K562 (cell line): Measurements from ENCODE around the gene CEP131. TPM values are rescaled to one million over a fixed set of nuclear protein-coding genes. Genes with fewer than 3 reads are reported as not detected.

Experiments used
- ATAC-seq: fragments of 200-7000 bp; cut with Tn5 transposase; 3 replicates; pipeline ENCODE4 v1.9.1; 2020; ENCODE audit warnings: moderate library complexity
- BruUV-seq: library from RNA; stranded (reverse); fragments of 400-500 nt; replicated peaks from 2 replicates; lab custom pipeline; 2021; lab: Mats Ljungman, UMichigan
- CTCF ChIA-PET: fragments of 300-600 bp; formaldehyde crosslinking; extraction: SDS; loops from one replicate; lab custom pipeline; 2021; ENCODE audit warnings: low intra/inter-chr PET ratio; lab: Yijun Ruan, JAX
- POLR2A ChIA-PET: fragments of 300-600, 350-650 bp; sonication (Branson Sonifier 250); formaldehyde crosslinking; extraction: SDS; loops from one replicate; lab custom pipeline; 2021; ENCODE audit warnings: antibody characterized with exemption, inconsistent platforms; lab: Yijun Ruan, JAX
- DNase-seq, 4 experiments: peaks; one replicate each; pipeline versions ENCODE4 v3.0.0 to v3.0.0-alpha.2; 2011 to 2018; ENCODE audit warnings: low spot score in 3 of 4, mixed read lengths in 3 of 4; ENCODE audit errors: extremely low read depth in 1 of 4
- FAIRE-seq: peaks from 2 replicates; lab custom pipeline; 2011; peaks lifted over from hg19 to GRCh38; lab: Jason Lieb, UNC
- H2AFZ ChIP-seq: 2 replicates; pipeline ENCODE4 v1.6.0; 2011; ENCODE audit warnings: low read depth, low read length, control low read depth, inconsistent platforms
- H3K27ac ChIP-seq: fragments of 200-600 bp; 3 replicates; pipeline ENCODE4 v1.8.0; 2011; ENCODE audit warnings: low read depth, mild to moderate bottlenecking, control low read depth, inconsistent platforms, low read length, moderate library complexity, mixed read lengths; ENCODE audit errors: extremely low read depth
- H3K27me3 ChIP-seq, 2 experiments: fragments of 300-600 bp in 1 of 2; 2 replicates in 1 of 2; 3 replicates in 1 of 2; pipeline versions ENCODE4 v1.6.0 to v1.8.0; 2011; ENCODE audit warnings: inconsistent platforms in 2 of 2, low read length in 2 of 2, mild to moderate bottlenecking in 1 of 2, mixed read lengths in 1 of 2, moderate library complexity in 1 of 2; ENCODE audit not compliant: control insufficient read depth in 2 of 2, insufficient read depth in 2 of 2
- H3K36me3 ChIP-seq: fragments of 300-600 bp; 3 replicates; pipeline ENCODE4 v1.8.0; 2011; ENCODE audit warnings: mild to moderate bottlenecking, low read length, inconsistent platforms; ENCODE audit not compliant: control insufficient read depth, insufficient read depth
- H3K4me1 ChIP-seq, 2 experiments: fragments of 200-600 bp in 1 of 2; replicated peaks in 1 of 2; 2 replicates in 1 of 2; 3 replicates in 1 of 2; pipeline versions ENCODE4 v1.5.1 to v1.8.0; 2011; ENCODE audit warnings: inconsistent platforms in 2 of 2, low read length in 2 of 2, mild to moderate bottlenecking in 1 of 2, mixed read lengths in 1 of 2, moderate library complexity in 1 of 2; ENCODE audit not compliant: control insufficient read depth in 2 of 2, insufficient read depth in 2 of 2
- H3K4me2 ChIP-seq: 2 replicates; pipeline ENCODE4 v1.6.1; 2011; ENCODE audit warnings: low read length, control low read depth, inconsistent platforms, mixed read lengths; ENCODE audit not compliant: insufficient read depth
- H3K4me3 ChIP-seq: fragments of 200-600 bp; sonication (generic), shearing (Covaris generic); 2 replicates; pipeline ENCODE4 v1.5.1; 2016; ENCODE audit warnings: control low read depth, inconsistent platforms
- H3K79me2 ChIP-seq: fragments of 200-600 bp; 3 replicates; pipeline ENCODE4 v1.8.0; 2011; ENCODE audit warnings: low read length, inconsistent platforms; ENCODE audit not compliant: control insufficient read depth, insufficient read depth
- H3K9ac ChIP-seq, 2 experiments: 2 replicates each; pipeline versions ENCODE4 v1.6.0 to v1.6.1; 2011; ENCODE audit warnings: low read depth in 2 of 2, low read length in 2 of 2, control low read depth in 1 of 2, inconsistent platforms in 1 of 2, mild to moderate bottlenecking in 1 of 2, mixed read lengths in 1 of 2; ENCODE audit not compliant: insufficient read depth in 1 of 2
- H3K9me1 ChIP-seq: one replicate; pipeline ENCODE4 v1.6.0; 2011; ENCODE audit warnings: inconsistent platforms, mild to moderate bottlenecking, low read length, moderate library complexity; ENCODE audit not compliant: control insufficient read depth, insufficient read depth
- H3K9me3 ChIP-seq: replicated peaks from 2 replicates; pipeline ENCODE4 v1.5.1; 2011; ENCODE audit warnings: low read depth, low read length, inconsistent platforms; ENCODE audit not compliant: control insufficient read depth, insufficient read depth
- H4K20me1 ChIP-seq: replicated peaks from 2 replicates; pipeline ENCODE4 v1.6.1; 2011; ENCODE audit warnings: low read length, inconsistent platforms, mixed read lengths; ENCODE audit not compliant: control insufficient read depth, insufficient read depth
- HCFC1 ChIP-seq: IDR thresholded peaks from 2 replicates; pipeline ENCODE4 v1.6.1; 2012; ENCODE audit warnings: low read depth, low read length, improper control_type of control experiment
- LEF1 ChIP-seq: fragments of 450-650 bp; IDR thresholded peaks from 2 replicates; pipeline ENCODE4 v1.6.1; 2016; ENCODE audit warnings: mild to moderate bottlenecking
- MEF2A ChIP-seq: IDR thresholded peaks from 2 replicates; pipeline ENCODE4 v1.6.1; 2011; ENCODE audit warnings: low read depth, mild to moderate bottlenecking, low read length, moderate library complexity; ENCODE audit not compliant: control insufficient read depth
- NONO ChIP-seq, 2 experiments: fragments of 200-400 bp in 1 of 2; fragments of 450-650 bp in 1 of 2; formaldehyde crosslinking in 1 of 2; IDR thresholded peaks; 2 replicates each; pipeline ENCODE4 v1.6.1; 2017; ENCODE audit warnings: low read depth in 2 of 2, mild to moderate bottlenecking in 2 of 2, moderate library complexity in 2 of 2, low read length in 1 of 2
- RFX5 ChIP-seq: IDR thresholded peaks from 2 replicates; pipeline ENCODE4 v1.6.1; 2011; ENCODE audit warnings: low read depth, mild to moderate bottlenecking, improper control_type of control experiment, low read length
- SMARCC2 ChIP-seq: fragments of 450-650 bp; IDR thresholded peaks from 2 replicates; pipeline ENCODE4 v1.6.1; 2017; ENCODE audit warnings: antibody characterized with exemption, moderate library complexity, mild to moderate bottlenecking, low read depth
- ZC3H8 ChIP-seq: fragments of 450-650 bp; IDR thresholded peaks from 2 replicates; pipeline ENCODE4 v1.6.1; 2017
- ZNF507 ChIP-seq: conservative IDR thresholded peaks from 2 replicates; pipeline ENCODE4 v1.6.1; 2017; ENCODE audit warnings: missing genetic modification characterization, missing compliant biosample characterization
- WGBS: fragments of 100-300 bp; shearing (Covaris generic); methylation state at CpG from one replicate; pipeline ENCODE4 v1.1.6; 2016; ENCODE audit warnings: low coverage, mixed read lengths; ENCODE audit not compliant: insufficient coverage; ENCODE audit errors: missing lambda C conversion rate; 5-methylcytosine and 5-hydroxymethylcytosine counted together
- in situ Hi-C: fragments of 300-500 bp; cut with MboI; formaldehyde crosslinking; loops from 4 replicates; pipeline ENCODE4 v1.15.0; 2018; ENCODE audit warnings: inconsistent platforms, mixed read lengths
- intact Hi-C: fragments of 100-400 bp; cut with micrococcal nuclease; formaldehyde crosslinking; loops from 2 replicates; pipeline ENCODE4 v1.14.2; 2022
- polyA plus RNA-seq, 8 experiments: library from polyadenylated mRNA; depleted of rRNA in 4 of 8; stranded (reverse) in 5 of 8; unstranded in 3 of 8; fragments of >200 nt; fragmentation: Nextera tagmentation in 2 of 8; fragmentation: Illumina TruSeq in 1 of 8; extraction: Ambion mirVana in 2 of 8; extraction: Trizol in 1 of 8; gene quantifications; 2 replicates each; pipeline versions ENCODE4 v1.2.1 to v1.2.3, GENCODE V29; 2011 to 2014; ENCODE audit warnings: inconsistent platforms in 1 of 8, missing spikeins in 1 of 8
- total RNA-seq, 7 experiments: library from RNA; depleted of rRNA in 6 of 7; stranded (reverse); fragments of >200 nt in 6 of 7; fragmentation: Illumina TruSeq in 2 of 7; extraction: Trizol in 2 of 7; gene quantifications; 2 replicates each; pipeline versions ENCODE4 v1.2.1 to v1.2.3, GENCODE V29; 2011 to 2021; ENCODE audit warnings: low replicate concordance in 1 of 7
- TF ChIP-seq, protein P1 (sequence below), 2 experiments: fragments of 250-450 bp in 1 of 2; fragments of 450-650 bp in 1 of 2; sonication (Bioruptor Pico) in 1 of 2; IDR thresholded peaks; 2 replicates each; pipeline versions ENCODE4 v1.6.1 to v1.8.0; 2016 to 2021; ENCODE audit warnings: mild to moderate bottlenecking in 2 of 2, moderate library complexity in 2 of 2, missing compliant biosample characterization in 1 of 2, missing genetic modification characterization in 1 of 2
- TF ChIP-seq, protein P2 (sequence below): fragments of 250-450 bp; sonication (Bioruptor Pico); IDR thresholded peaks from 2 replicates; pipeline ENCODE4 v1.5.1; 2021; ENCODE audit warnings: mild to moderate bottlenecking
- TF ChIP-seq, protein P3 (sequence below): fragments of 450-650 bp; IDR thresholded peaks from one replicate; pipeline ENCODE4 v1.6.1; 2018; ENCODE audit warnings: mild to moderate bottlenecking, moderate library complexity; ENCODE audit not compliant: partially characterized antibody
- TF ChIP-seq, protein P4 (sequence below), 2 experiments: IDR thresholded peaks; 2 replicates each; pipeline ENCODE4 v1.6.1; 2012; ENCODE audit warnings: improper control_type of control experiment in 2 of 2, low read depth in 2 of 2, low read length in 2 of 2, borderline replicate concordance in 1 of 2
- TF ChIP-seq, protein P5 (sequence below): fragments of 250-450 bp; sonication (Bioruptor Pico); IDR thresholded peaks from 2 replicates; pipeline ENCODE4 v1.4.0; 2020; ENCODE audit warnings: borderline replicate concordance

The CEP131 gene
- total and polyA plus RNA-seq, 9 of the 15 experiments (the other 6 are each of a cell fraction or from before 2014, with no cell fraction given), result 0.24 to 21.2 (median 2.3) TPM

DNA sequence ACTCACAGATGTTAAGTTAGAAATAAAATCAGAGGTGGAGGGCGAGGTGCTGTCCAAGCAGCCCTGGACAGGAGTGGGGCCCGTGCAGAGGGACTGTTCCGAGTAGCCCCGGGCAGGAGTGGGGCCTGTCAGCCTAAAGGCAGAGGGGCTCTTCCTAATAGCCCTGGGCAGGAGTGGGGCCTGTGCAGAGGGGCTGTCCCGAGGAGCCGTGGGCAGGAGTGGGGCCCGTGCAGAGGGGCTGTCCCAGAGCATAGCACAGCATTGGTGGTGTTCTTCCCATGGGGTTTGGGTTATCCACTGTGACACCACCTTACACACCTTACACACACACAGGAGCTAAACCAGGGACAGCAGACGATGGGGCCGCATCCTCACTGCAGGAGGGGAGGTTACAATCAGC is 10.4 kb downstream of the CEP131 start:
- no peaks in the 10 kb centered on the region for H3K79me2 ChIP-seq
- in situ Hi-C loops, result no loop called here
- no peak overlapping the region for H3K9ac ChIP-seq
- no peak overlapping the region for H3K4me3 ChIP-seq
- no TSS peak for BruUV-seq
- H3K27me3 ChIP-seq, result no peaks in the 10 kb centered on the region
- H3K9me1 ChIP-seq, result no peaks in the 10 kb centered on the region
- DNase-seq (no peak), ATAC-seq (no peak), FAIRE-seq (no peak)
- ChIA-PET POLR2A (no interaction called here), CTCF (no interaction called here)
- no peak overlapping the region for H3K27ac ChIP-seq
- 0 out of 3 replicates have a peak, but pooled peaks cover under 1% of the 10 kb centered on the region for H3K36me3 ChIP-seq
- H3K9me3 ChIP-seq, result no peaks in the 10 kb centered on the region
- no peak overlapping the region for H3K4me2 ChIP-seq
- WGBS, result 71% methylated on average over 8 of the region's 9 CpGs
- no peak overlapping the region for H2AFZ ChIP-seq
- no peaks in the 10 kb centered on the region for H4K20me1 ChIP-seq
- peaks cover 0 to 18% of the 10 kb centered on the region in 2 experiments; a peak in 2 of 5 replicates for H3K4me1 ChIP-seq
- intact Hi-C loops, result no loop called here
- TF ChIP-seq, protein P1, sequence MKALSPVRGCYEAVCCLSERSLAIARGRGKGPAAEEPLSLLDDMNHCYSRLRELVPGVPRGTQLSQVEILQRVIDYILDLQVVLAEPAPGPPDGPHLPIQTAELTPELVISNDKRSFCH (CRISPR knock-in tag; IDR thresholded peaks at IDR 0.05), result no peak
- TF ChIP-seq, protein P1 (tag; IDR thresholded peaks at IDR 0.05), result no peak
- TF ChIP-seq SMARCC2, result no peak
- TF ChIP-seq HCFC1, result no peak
- TF ChIP-seq LEF1, result no peak
- no peak for TF ChIP-seq NONO (IDR thresholded peaks at IDR 0.05; ENCODE audit: low read depth in 2 of 2, low read length in 1 of 2)
- no peak for TF ChIP-seq RFX5
- TF ChIP-seq, protein P2, sequence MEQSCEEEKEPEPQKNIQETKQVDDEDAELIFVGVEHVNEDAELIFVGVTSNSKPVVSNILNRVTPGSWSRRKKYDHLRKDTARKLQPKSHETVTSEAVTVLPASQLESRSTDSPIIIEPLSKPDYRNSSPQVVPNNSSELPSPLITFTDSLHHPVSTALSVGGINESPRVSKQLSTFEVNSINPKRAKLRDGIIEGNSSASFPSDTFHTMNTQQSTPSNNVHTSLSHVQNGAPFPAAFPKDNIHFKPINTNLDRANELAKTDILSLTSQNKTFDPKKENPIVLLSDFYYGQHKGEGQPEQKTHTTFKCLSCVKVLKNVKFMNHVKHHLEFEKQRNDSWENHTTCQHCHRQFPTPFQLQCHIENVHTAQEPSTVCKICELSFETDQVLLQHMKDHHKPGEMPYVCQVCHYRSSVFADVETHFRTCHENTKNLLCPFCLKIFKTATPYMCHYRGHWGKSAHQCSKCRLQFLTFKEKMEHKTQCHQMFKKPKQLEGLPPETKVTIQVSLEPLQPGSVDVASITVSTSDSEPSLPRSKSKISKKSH (CRISPR knock-in tag), result no peak
- TF ChIP-seq, protein P3, sequence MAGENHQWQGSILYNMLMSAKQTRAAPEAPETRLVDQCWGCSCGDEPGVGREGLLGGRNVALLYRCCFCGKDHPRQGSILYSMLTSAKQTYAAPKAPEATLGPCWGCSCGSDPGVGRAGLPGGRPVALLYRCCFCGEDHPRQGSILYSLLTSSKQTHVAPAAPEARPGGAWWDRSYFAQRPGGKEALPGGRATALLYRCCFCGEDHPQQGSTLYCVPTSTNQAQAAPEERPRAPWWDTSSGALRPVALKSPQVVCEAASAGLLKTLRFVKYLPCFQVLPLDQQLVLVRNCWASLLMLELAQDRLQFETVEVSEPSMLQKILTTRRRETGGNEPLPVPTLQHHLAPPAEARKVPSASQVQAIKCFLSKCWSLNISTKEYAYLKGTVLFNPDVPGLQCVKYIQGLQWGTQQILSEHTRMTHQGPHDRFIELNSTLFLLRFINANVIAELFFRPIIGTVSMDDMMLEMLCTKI, result no peak
- TF ChIP-seq, protein P4, sequence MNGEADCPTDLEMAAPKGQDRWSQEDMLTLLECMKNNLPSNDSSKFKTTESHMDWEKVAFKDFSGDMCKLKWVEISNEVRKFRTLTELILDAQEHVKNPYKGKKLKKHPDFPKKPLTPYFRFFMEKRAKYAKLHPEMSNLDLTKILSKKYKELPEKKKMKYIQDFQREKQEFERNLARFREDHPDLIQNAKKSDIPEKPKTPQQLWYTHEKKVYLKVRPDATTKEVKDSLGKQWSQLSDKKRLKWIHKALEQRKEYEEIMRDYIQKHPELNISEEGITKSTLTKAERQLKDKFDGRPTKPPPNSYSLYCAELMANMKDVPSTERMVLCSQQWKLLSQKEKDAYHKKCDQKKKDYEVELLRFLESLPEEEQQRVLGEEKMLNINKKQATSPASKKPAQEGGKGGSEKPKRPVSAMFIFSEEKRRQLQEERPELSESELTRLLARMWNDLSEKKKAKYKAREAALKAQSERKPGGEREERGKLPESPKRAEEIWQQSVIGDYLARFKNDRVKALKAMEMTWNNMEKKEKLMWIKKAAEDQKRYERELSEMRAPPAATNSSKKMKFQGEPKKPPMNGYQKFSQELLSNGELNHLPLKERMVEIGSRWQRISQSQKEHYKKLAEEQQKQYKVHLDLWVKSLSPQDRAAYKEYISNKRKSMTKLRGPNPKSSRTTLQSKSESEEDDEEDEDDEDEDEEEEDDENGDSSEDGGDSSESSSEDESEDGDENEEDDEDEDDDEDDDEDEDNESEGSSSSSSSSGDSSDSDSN (IDR thresholded peaks at IDR 0.05; ENCODE audit: borderline replicate concordance in 1 of 2, low read depth in 2 of 2, low read length in 2 of 2), result no peak
- TF ChIP-seq ZNF507 (tag), result no peak
- TF ChIP-seq, protein P5, sequence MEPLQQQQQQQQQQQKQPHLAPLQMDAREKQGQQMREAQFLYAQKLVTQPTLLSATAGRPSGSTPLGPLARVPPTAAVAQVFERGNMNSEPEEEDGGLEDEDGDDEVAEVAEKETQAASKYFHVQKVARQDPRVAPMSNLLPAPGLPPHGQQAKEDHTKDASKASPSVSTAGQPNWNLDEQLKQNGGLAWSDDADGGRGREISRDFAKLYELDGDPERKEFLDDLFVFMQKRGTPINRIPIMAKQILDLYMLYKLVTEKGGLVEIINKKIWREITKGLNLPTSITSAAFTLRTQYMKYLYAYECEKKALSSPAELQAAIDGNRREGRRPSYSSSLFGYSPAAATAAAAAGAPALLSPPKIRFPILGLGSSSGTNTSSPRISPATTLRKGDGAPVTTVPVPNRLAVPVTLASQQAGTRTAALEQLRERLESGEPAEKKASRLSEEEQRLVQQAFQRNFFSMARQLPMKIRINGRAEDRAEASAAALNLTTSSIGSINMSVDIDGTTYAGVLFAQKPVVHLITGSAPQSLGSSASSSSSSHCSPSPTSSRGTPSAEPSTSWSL (CRISPR knock-in tag), result no peak
- TF ChIP-seq MEF2A, result no peak
- TF ChIP-seq ZC3H8, result no peak
